Endothelial cell of umbilical vein (primary cell): ENCODE measurements around the gene C15orf40. TPM values are rescaled to one million over a fixed set of nuclear protein-coding genes. Genes with fewer than 3 reads are reported as not detected.

ENCODE experiments used
- BruUV-seq: library from RNA; stranded (reverse); fragments of 400-500 nt; replicated peaks from 2 replicates; lab custom pipeline; 2021; lab: Mats Ljungman, UMichigan
- CTCF ChIA-PET: fragments of 300-600, 350-600 bp; sonication (Branson Sonifier 250); formaldehyde crosslinking; loops from one replicate; lab custom pipeline; 2021; ENCODE audit warnings: antibody characterized with exemption, inconsistent platforms; lab: Charles Lee
- POLR2A ChIA-PET: fragments of 300-600, 350-600 bp; sonication (Branson Sonifier 250); formaldehyde crosslinking; loops from one replicate; lab custom pipeline; 2021; ENCODE audit warnings: antibody characterized with exemption, inconsistent platforms; lab: Charles Lee
- DNase-seq: peaks from one replicate; pipeline ENCODE4 v3.0.0-alpha.2; 2011; ENCODE audit warnings: low read depth, low spot score
- FAIRE-seq: peaks from 2 replicates; lab custom pipeline; 2011; peaks lifted over from hg19 to GRCh38; lab: Jason Lieb, UNC
- H2AFZ ChIP-seq: 2 replicates; pipeline ENCODE4 v1.6.0; 2012; ENCODE audit warnings: low read depth, low read length, control low read depth, inconsistent platforms
- H3K27ac ChIP-seq: 2 replicates; pipeline ENCODE4 v1.5.1; 2011; ENCODE audit warnings: low read depth, mild to moderate bottlenecking, control low read depth, low read length, moderate library complexity; ENCODE audit not compliant: insufficient read depth
- H3K27me3 ChIP-seq, 2 experiments: 2 replicates each; pipeline versions ENCODE4 v1.6.0 to v1.6.1; 2011; ENCODE audit warnings: low read length in 2 of 2, mixed read lengths in 1 of 2; ENCODE audit not compliant: control insufficient read depth in 2 of 2, insufficient read depth in 2 of 2
- H3K36me3 ChIP-seq, 2 experiments: 2 replicates in 1 of 2; 3 replicates in 1 of 2; pipeline ENCODE4 v1.5.1; 2011; ENCODE audit warnings: low read length in 2 of 2, mild to moderate bottlenecking in 1 of 2, moderate library complexity in 1 of 2; ENCODE audit not compliant: control insufficient read depth in 2 of 2, insufficient read depth in 2 of 2; ENCODE audit errors: extremely low read depth in 1 of 2
- H3K4me1 ChIP-seq: 3 replicates; pipeline ENCODE4 v1.5.1; 2011; ENCODE audit warnings: mild to moderate bottlenecking, low read length; ENCODE audit not compliant: control insufficient read depth, insufficient read depth; ENCODE audit errors: extremely low read depth
- H3K4me2 ChIP-seq: 2 replicates; pipeline ENCODE4 v1.6.1; 2011; ENCODE audit warnings: low read length, control low read depth, mixed read lengths; ENCODE audit not compliant: insufficient read depth
- H3K4me3 ChIP-seq, 3 experiments: fragments of 200-600 bp in 1 of 3; sonication (generic), shearing (Covaris generic) in 1 of 3; replicated peaks in 1 of 3; 2 replicates each; pipeline ENCODE4 v1.5.1; 2011 to 2016; ENCODE audit warnings: control low read depth in 3 of 3, low read length in 3 of 3, mild to moderate bottlenecking in 2 of 3, inconsistent platforms in 1 of 3, low read depth in 1 of 3, moderate library complexity in 1 of 3; ENCODE audit not compliant: insufficient read depth in 1 of 3
- H3K79me2 ChIP-seq: 2 replicates; pipeline ENCODE4 v1.6.0; 2012; ENCODE audit warnings: low read length, inconsistent platforms; ENCODE audit not compliant: control insufficient read depth, insufficient read depth
- H3K9ac ChIP-seq: replicated peaks from 2 replicates; pipeline ENCODE3; 2011; ENCODE audit warnings: low read length, control low read depth; ENCODE audit not compliant: insufficient read depth; ENCODE audit errors: extremely low read depth
- H3K9me1 ChIP-seq: replicated peaks from 3 replicates; pipeline ENCODE4 v1.6.0; 2011; ENCODE audit warnings: mild to moderate bottlenecking, low read length; ENCODE audit not compliant: control insufficient read depth, insufficient read depth; ENCODE audit errors: extremely low read depth
- H3K9me3 ChIP-seq: replicated peaks from 2 replicates; pipeline ENCODE4 v1.5.1; 2012; ENCODE audit warnings: low read length, inconsistent platforms; ENCODE audit not compliant: control insufficient read depth, insufficient read depth
- H4K20me1 ChIP-seq: replicated peaks from 2 replicates; pipeline ENCODE3; 2011; ENCODE audit warnings: mild to moderate bottlenecking, low read length; ENCODE audit not compliant: control insufficient read depth, insufficient read depth; ENCODE audit errors: extremely low read depth
- CTCF ChIP-seq, 2 donors: IDR thresholded peaks; 1 replicate in 1 of 2; 2 replicates in 1 of 2; pipeline ENCODE4 v1.5.1; 2011; ENCODE audit warnings: low read length in 2 of 2, mild to moderate bottlenecking in 2 of 2, moderate library complexity in 2 of 2, control low read depth in 1 of 2, inconsistent platforms in 1 of 2, low read depth in 1 of 2; ENCODE audit not compliant: insufficient read depth in 1 of 2; ENCODE audit errors: extremely low read depth in 1 of 2
- EZH2 ChIP-seq: IDR thresholded peaks from 2 replicates; pipeline ENCODE4 v1.6.1; 2012; ENCODE audit warnings: borderline replicate concordance, low read depth, mild to moderate bottlenecking, moderate library complexity, low read length, inconsistent platforms; ENCODE audit not compliant: severe bottlenecking
- FOS ChIP-seq: IDR thresholded peaks from 2 replicates; pipeline ENCODE4 v1.6.1; 2011; ENCODE audit warnings: mild to moderate bottlenecking, low read length, moderate library complexity, borderline replicate concordance; ENCODE audit not compliant: insufficient read depth
- GATA2 ChIP-seq: IDR thresholded peaks from 2 replicates; pipeline ENCODE4 v1.7.0; 2011; ENCODE audit warnings: low read depth, mild to moderate bottlenecking, moderate library complexity, mixed read lengths, low read length; ENCODE audit not compliant: insufficient read length, insufficient read depth
- JUN ChIP-seq: IDR thresholded peaks from 2 replicates; pipeline ENCODE4 v1.6.1; 2011; ENCODE audit warnings: borderline replicate concordance, low read depth; ENCODE audit not compliant: insufficient read length, insufficient read depth
- MAX ChIP-seq: IDR thresholded peaks from 2 replicates; pipeline ENCODE4 v1.6.1; 2011; ENCODE audit not compliant: insufficient read depth, insufficient read length
- MYC ChIP-seq: IDR thresholded peaks from one replicate; pipeline ENCODE4 v1.6.1; 2011; ENCODE audit warnings: mild to moderate bottlenecking, low read depth, low read length
- POLR2A ChIP-seq: IDR thresholded peaks from 2 replicates; pipeline ENCODE4 v1.6.1; 2012; ENCODE audit warnings: low read depth, mild to moderate bottlenecking, control low read depth, low read length
- POLR2AphosphoS5 ChIP-seq: IDR thresholded peaks from 2 replicates; pipeline ENCODE4 v1.6.1; 2012; ENCODE audit warnings: low read depth, mild to moderate bottlenecking, control low read depth, low read length, moderate library complexity; ENCODE audit not compliant: insufficient read depth
- dilution Hi-C: fragments of 300-500 bp; cut with MboI; formaldehyde crosslinking; loops from one replicate; pipeline ENCODE4 v1.15.0; 2019; ENCODE audit warnings: low sequenced_read_pairs; ENCODE audit not compliant: extremely low pct_ligation_motif_present
- intact Hi-C: fragments of 100-400 bp; cut with micrococcal nuclease; formaldehyde crosslinking; loops from one replicate; pipeline ENCODE4 v1.10.0; 2022
- polyA plus RNA-seq, 4 experiments: library from polyadenylated mRNA; depleted of rRNA in 3 of 4; stranded (reverse) in 3 of 4; unstranded in 1 of 4; fragments of >200 nt; gene quantifications; 2 replicates each; pipeline versions ENCODE4 v1.2.1 to v1.2.3, GENCODE V29; 2011 to 2012; ENCODE audit warnings: missing spikeins in 1 of 4
- total RNA-seq: library from RNA; stranded (reverse); gene quantifications from 2 replicates; pipeline ENCODE4 v1.2.3, GENCODE V29; 2021

The C15orf40 gene
- total and polyA plus RNA-seq, 2 donors (not counting 3 experiments of a cell fraction or from before 2014, with no cell fraction given) = 15.4 to 27.9 TPM

GRCh38 chr15:83018436-83018835, 7.0 kb upstream of the C15orf40 start:
- no peak overlapping the region for H3K27ac ChIP-seq
- peaks cover 7% of the 10 kb centered on the region for H3K4me1 ChIP-seq
- ChIA-PET POLR2A (no interaction called here), CTCF (interaction anchor here (0.6 to 1.2 kb wide), 2 partner anchors 15 to 94 kb away, joined by 3 to 4 read pairs; no protein-coding TSS in a partner anchor)
- H2AFZ ChIP-seq = no peak overlapping the region
- no peak overlapping the region for H3K4me2 ChIP-seq
- DNase-seq (no peak), FAIRE-seq (no peak)
- H3K27me3 ChIP-seq = no peaks in the 10 kb centered on the region
- dilution Hi-C loops = no loop called here
- no peak overlapping the region for H3K9ac ChIP-seq
- intact Hi-C loops = loop anchor here (10.0 kb wide), 1 partner anchor 546 kb away; no protein-coding TSS in a partner anchor
- H4K20me1 ChIP-seq = no peaks in the 10 kb centered on the region
- BruUV-seq = no TSS peak
- H3K9me3 ChIP-seq = no peaks in the 10 kb centered on the region
- peaks cover 7 to 11% of the 10 kb centered on the region in 2 experiments for H3K36me3 ChIP-seq
- no peak overlapping the region for H3K4me3 ChIP-seq
- H3K9me1 ChIP-seq = no peaks in the 10 kb centered on the region
- peaks cover 5% of the 10 kb centered on the region for H3K79me2 ChIP-seq
- TF ChIP-seq MAX = no peak
- TF ChIP-seq CTCF (IDR thresholded peaks at IDR 0.05; ENCODE audit: extremely low read depth in 1 of 2, insufficient read depth in 1 of 2, low read depth in 1 of 2, low read length in 2 of 2) = no peak
- TF ChIP-seq JUN = no peak
- no peak for TF ChIP-seq POLR2AphosphoS5
- no peak for TF ChIP-seq FOS
- no peak for TF ChIP-seq MYC
- TF ChIP-seq POLR2A = no peak
- no peak for TF ChIP-seq GATA2
- no peak for TF ChIP-seq EZH2
